Stimulated activated CD4-positive, alpha-beta T cell treated with anti-CD3 and anti-CD28 coated beads, Interleukin-12 subunit alpha, Interleukin-12 subunit beta, amount 100 ng/mL, for 48 hours (primary cell): ENCODE measurements around the gene SLC25A10.

Source experiments
- DNase-seq, 3 donors: peaks; one replicate each; pipeline ENCODE4 v3.0.0-alpha.2; 2020; ENCODE audit warnings: low read depth in 2 of 3, low spot score in 1 of 3

Gene SLC25A10

GRCh38 chr17:81705518-81706231 lies 6.4 kb upstream of the SLC25A10 start:
- no peak for DNase-seq

GRCh38 chr17:81706232-81706611 lies 5.9 kb upstream of the SLC25A10 start:
- DNase-seq = no peak

- no peak for DNase-seq
These were observed 5.1 kb upstream of the SLC25A10 start for GRCh38 chr17:81706757-81707624.

- DNase-seq = no peak
These were observed 4.1 kb upstream of the SLC25A10 start for GRCh38 chr17:81707725-81708646.

GRCh38 chr17:81708739-81709185 lies 3.3 kb upstream of the SLC25A10 start:
- DNase-seq = no peak

GRCh38 chr17:81710514-81711308 lies 1.4 kb upstream of the SLC25A10 start:
- no peak for DNase-seq

GRCh38 chr17:81712468-81713003 lies 452 bp downstream of the SLC25A10 start:
- DNase-seq = no peak

GRCh38 chr17:81713004-81713555 lies 996 bp downstream of the SLC25A10 start:
- DNase-seq = no peak

GRCh38 chr17:81713556-81714411 lies 1.7 kb downstream of the SLC25A10 start:
- DNase-seq = no peak

GRCh38 chr17:81714412-81715106 lies 2.5 kb downstream of the SLC25A10 start:
- DNase-seq = no peak

- DNase-seq = no peak
These were observed 3.2 kb downstream of the SLC25A10 start for GRCh38 chr17:81715107-81715871.

- no peak for DNase-seq
These were observed 4.0 kb downstream of the SLC25A10 start for GRCh38 chr17:81715872-81716673.

- DNase-seq = no peak
These were observed 4.6 kb downstream of the SLC25A10 start for GRCh38 chr17:81716674-81716996.

GRCh38 chr17:81717049-81717765 lies 5.1 kb downstream of the SLC25A10 start:
- DNase-seq = no peak

GRCh38 chr17:81717766-81718089 lies 5.6 kb downstream of the SLC25A10 start:
- DNase-seq = no peak
